Heart left ventricle (tissue), 16 donors: ENCODE measurements around the gene RNH1. TPM values are rescaled to one million over a fixed set of nuclear protein-coding genes. Genes with fewer than 3 reads are reported as not detected.
A peak's percentile ranks its signal among the peaks of the same experiment; 100 is the strongest.

Experiments used
- ATAC-seq, 4 donors: fragments of 200-7000 bp; cut with Tn5 transposase; one replicate each; pipeline ENCODE4 v1.9.1; 2020 to 2022; ENCODE audit warnings: moderate library complexity in 4 of 4, mild to moderate bottlenecking in 3 of 4, moderate number of reproducible peaks in 1 of 4
- DNase-seq, 5 donors: peaks; one replicate each; pipeline ENCODE4 v3.0.0-alpha.2; 2020
- H3K27ac ChIP-seq, 12 donors: fragments of 200-600 bp; sonication (generic) in 4 of 12; one replicate each; pipeline versions ENCODE4 v1.5.0 to v1.8.0; 2016 to 2022; ENCODE audit warnings: mild to moderate bottlenecking in 2 of 12
- H3K27me3 ChIP-seq, 9 donors: fragments of 200-600 bp; sonication (generic) in 2 of 9; one replicate each; pipeline versions ENCODE4 v1.5.1 to v1.8.0; 2016 to 2022; ENCODE audit warnings: mild to moderate bottlenecking in 3 of 9
- H3K36me3 ChIP-seq, 9 donors: fragments of 200-600 bp; sonication (generic) in 2 of 9; one replicate each; pipeline versions ENCODE4 v1.5.0 to v1.8.0; 2018 to 2022; ENCODE audit warnings: mild to moderate bottlenecking in 2 of 9
- H3K4me1 ChIP-seq, 12 donors: fragments of 200-600 bp; sonication (generic) in 4 of 12; one replicate each; pipeline versions ENCODE4 v1.5.0 to v1.8.0; 2016 to 2022; ENCODE audit warnings: mild to moderate bottlenecking in 3 of 12
- H3K4me3 ChIP-seq, 12 donors: fragments of 200-600 bp; sonication (generic) in 4 of 12; one replicate each; pipeline versions ENCODE4 v1.5.0 to v1.8.0; 2017 to 2022; ENCODE audit warnings: mild to moderate bottlenecking in 9 of 12, moderate library complexity in 4 of 12
- H3K9me3 ChIP-seq, 12 donors: fragments of 200-600 bp; sonication (generic) in 4 of 12; one replicate each; pipeline versions ENCODE4 v1.5.0 to v1.8.0; 2016 to 2022; ENCODE audit warnings: mild to moderate bottlenecking in 1 of 12
- CTCF ChIP-seq, 12 donors: fragments of 200-600 bp; sonication (generic) in 4 of 12; IDR thresholded peaks; one replicate each; pipeline versions ENCODE4 v1.5.0 to v1.8.0; 2018 to 2022; ENCODE audit warnings: antibody characterized with exemption in 12 of 12, mild to moderate bottlenecking in 5 of 12
- POLR2A ChIP-seq, 2 donors: fragments of 450-650 bp; IDR thresholded peaks; one replicate each; pipeline ENCODE4 v1.6.1; 2017; ENCODE audit warnings: antibody characterized with exemption in 2 of 2, mild to moderate bottlenecking in 2 of 2, moderate library complexity in 2 of 2
- WGBS, 4 donors: extraction: QIAGEN DNeasy Blood & Tissue Kit in 2 of 4; methylation state at CpG; one replicate each; pipeline versions ENCODE4 v1.1.5 to v1.1.7; 2013 to 2018; 5-methylcytosine and 5-hydroxymethylcytosine counted together
- intact Hi-C, 10 donors: fragments of 100-400 bp; cut with DNase I; formaldehyde crosslinking; loops; one replicate each; pipeline versions ENCODE4 v1.11.1 to v1.14.2; 2022
- polyA plus RNA-seq, 2 donors: library from polyadenylated mRNA; stranded (reverse); fragments of 200-250 nt; gene quantifications; one replicate each; pipeline ENCODE4 v1.2.3, GENCODE V29; 2013
- total RNA-seq, 9 donors: library from RNA; depleted of rRNA in 2 of 9; stranded (reverse); fragments of >200 nt in 2 of 9; fragmentation: NEBNext Ultra II Directional in 3 of 9; extraction: Animal tissue kit (Norgen Biotek cat#: 25700) in 3 of 9; gene quantifications; one replicate each; pipeline versions ENCODE4 v1.1.0 to v1.2.4, GENCODE V29; 2016 to 2023
- donor health status: ischemic (EF 13 %, LVEDD 7.1; RV severe dilation, severe dysfunction).
- donor health status: healthy with polysubstance abuse.
- donor health status: DM: no; HTN: yes; CAD: no.
- donor health status: DM: no; HTN: no; CAD: no.
- donor health status: ischemic (EF 25% LVEDD 6.9; RV normal size, moderate dysfunction).
- donor health status: ischemic (EF 25% LVEDD 5.7; RV mildly dilated, moderate dysfunction).
- donor health status: healthy.
- donor health status: DM: yes; HTN: yes; CAD: no.
- donor health status: ischemic (EF 35%, LVEDD 5.7; RV mildly dilated, moderate dysfunction).
- donor health status: nonischemic (EF 11% LVEDD 7.7; RV severe dilation, severe dysfunction).
- donor health status: DM: yes; HTN: yes; CAD: no.
- donor health status: PGD.
- donor health status: ischemic (EF 29% LVEDD 5.4; RV normal size, mild dysfunction).
- donor health status: nonischemic (EF 23%, LVEDD 6.1; RV moderate dilation, normal function).

RNH1 gene
- total and polyA plus RNA-seq, 11 donors: 58.2 to 247 (median 158) TPM

DNA sequence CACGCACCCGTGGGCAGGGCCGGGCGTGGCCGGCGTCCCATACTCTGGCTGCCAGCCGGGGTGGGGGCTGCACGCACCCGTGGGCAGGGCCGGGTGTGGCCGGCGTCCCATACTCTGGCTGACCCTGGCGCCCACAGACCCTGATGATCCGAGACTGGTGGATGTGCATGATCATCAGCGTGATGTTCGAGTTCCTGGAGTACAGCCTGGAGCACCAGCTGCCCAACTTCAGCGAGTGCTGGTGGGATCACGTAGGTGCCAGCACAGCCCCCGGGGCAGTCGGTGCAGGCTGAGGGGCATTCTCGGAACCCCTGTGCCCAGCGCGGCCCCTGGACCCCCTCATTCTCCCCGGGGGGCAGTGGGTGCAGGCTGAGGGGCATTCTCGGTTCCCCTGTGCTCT lies 19.0 kb downstream of the RNH1 start:
- WGBS, 4 donors: 86 to 94% (median 90%) methylated on average over 4 to 25 of the region's 25 CpGs

GRCh38 chr11:487571-488021 lies 19.4 kb downstream of the RNH1 start:
- intact Hi-C loops: no loop called here
- Histone ChIP-seq H3K4me3 (no peak overlapping the region), H3K36me3 (peaks cover 0 to 46% (median 21%) of the 10 kb centered on the region in 9 donors), H3K4me1 (no peaks in the 10 kb centered on the region), H3K27ac (no peak overlapping the region), H3K9me3 (no peaks in the 10 kb centered on the region), H3K27me3 (no peaks in the 10 kb centered on the region)
- DNase-seq (peak in 2 of 5 donors; percentile 22 to 60), ATAC-seq (no peak)
- WGBS, 4 donors: 87 to 94% (median 92%) methylated on average over 7 to 22 of the region's 22 CpGs
- TF ChIP-seq POLR2A (IDR thresholded peaks at IDR 0.05) (no peak), CTCF (IDR thresholded peaks at IDR 0.05) (no peak)

More for the DNA sequence above, 19.0 kb downstream of the RNH1 start:
- peaks cover 0 to 50% (median 22%) of the 10 kb centered on the region in 9 donors for H3K36me3 ChIP-seq
- intact Hi-C loops: no loop called here
- no peak for ATAC-seq
- H3K4me1 ChIP-seq: no peaks in the 10 kb centered on the region
- no peak overlapping the region for H3K27ac ChIP-seq
- TF ChIP-seq POLR2A (IDR thresholded peaks at IDR 0.05) (no peak), CTCF (IDR thresholded peaks at IDR 0.05) (no peak)
- H3K4me3 ChIP-seq: no peak overlapping the region
- H3K9me3 ChIP-seq: no peaks in the 10 kb centered on the region
- no peaks in the 10 kb centered on the region for H3K27me3 ChIP-seq
- DNase-seq: no peak

DNA sequence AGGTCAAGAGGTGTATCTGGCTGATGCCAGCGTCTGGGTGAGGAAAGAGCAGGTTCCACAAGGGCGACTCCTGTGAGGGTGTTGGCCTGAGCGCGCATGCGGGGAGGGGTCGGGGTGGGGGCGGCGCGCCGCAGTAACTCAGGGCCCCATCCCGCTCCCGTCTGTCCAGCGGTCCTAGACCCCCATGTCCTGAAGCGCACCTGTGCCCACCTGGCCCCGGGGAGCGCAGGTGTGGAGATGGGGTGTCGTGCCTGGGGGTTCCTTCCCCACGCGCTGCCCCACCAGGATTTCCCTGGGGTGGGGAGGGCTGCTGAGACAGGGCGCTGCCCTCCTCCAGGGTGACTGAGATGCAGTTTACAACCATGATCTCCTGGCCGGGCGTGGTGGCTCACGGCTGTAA lies 20.9 kb downstream of the RNH1 start:
- TF ChIP-seq POLR2A (IDR thresholded peaks at IDR 0.05) (no peak), CTCF (IDR thresholded peaks at IDR 0.05) (no peak)

GRCh38 chr11:484616-485015 lies 22.4 kb downstream of the RNH1 start:
- Histone ChIP-seq H3K27me3 (no peaks in the 10 kb centered on the region), H3K4me1 (no peaks in the 10 kb centered on the region), H3K9me3 (no peaks in the 10 kb centered on the region), H3K36me3 (peaks cover 0 to 27% (median 6%) of the 10 kb centered on the region in 9 donors), H3K4me3 (no peak overlapping the region), H3K27ac (no peak overlapping the region)
- TF ChIP-seq POLR2A (IDR thresholded peaks at IDR 0.05): no peak
- no peak for TF ChIP-seq CTCF (IDR thresholded peaks at IDR 0.05)
- intact Hi-C loops: no loop called here
- DNase-seq (peak in 1 of 5 donors; percentile 13), ATAC-seq (peak in 1 of 4 donors; percentile 20)
- 93 to 98% (median 96%) methylated on average over 38 of the region's 38 CpGs for WGBS, 4 donors

More for the DNA sequence above, 20.9 kb downstream of the RNH1 start:
- Histone ChIP-seq H3K36me3 (peaks cover 0 to 39% (median 15%) of the 10 kb centered on the region in 9 donors), H3K4me3 (no peak overlapping the region), H3K27me3 (no peaks in the 10 kb centered on the region), H3K27ac (no peak overlapping the region), H3K9me3 (no peaks in the 10 kb centered on the region), H3K4me1 (no peaks in the 10 kb centered on the region)
- peak in 2 of 5 donors; percentile 17 to 43 for DNase-seq
- 97 to 100% (median 98%) methylated on average over 6 to 23 of the region's 23 CpGs for WGBS, 4 donors
- intact Hi-C loops: no loop called here
- ATAC-seq: no peak
